Hepatocyte (in vitro differentiated cells): ENCODE data around the gene PAN2. TPM values are rescaled to one million over a fixed set of nuclear protein-coding genes. Genes with fewer than 3 reads are reported as not detected.

Source experiments
- DNase-seq: peaks from one replicate; pipeline ENCODE4 v3.0.0-alpha.2; 2016; ENCODE audit warnings: low spot score
- H2AFZ ChIP-seq: fragments of 200-600 bp; sonication (generic); 2 replicates; pipeline ENCODE4 v1.6.0; 2016; ENCODE audit warnings: antibody characterized with exemption, mild to moderate bottlenecking
- H3K27ac ChIP-seq: fragments of 200-600 bp; sonication (generic); 2 replicates; pipeline ENCODE4 v1.5.1; 2016; ENCODE audit warnings: mild to moderate bottlenecking
- H3K27me3 ChIP-seq: fragments of 200-600 bp; sonication (generic); 2 replicates; pipeline ENCODE4 v1.6.1; 2016
- H3K36me3 ChIP-seq: fragments of 200-600 bp; sonication (generic); replicated peaks from 2 replicates; pipeline ENCODE4 v1.5.1; 2016; ENCODE audit warnings: low read depth; ENCODE audit not compliant: insufficient read depth
- H3K4me1 ChIP-seq: fragments of 200-600 bp; sonication (generic); 2 replicates; pipeline ENCODE4 v1.5.1; 2016; ENCODE audit warnings: mild to moderate bottlenecking, moderate library complexity; ENCODE audit not compliant: insufficient read depth
- H3K4me2 ChIP-seq: fragments of 200-600 bp; sonication (generic); 2 replicates; pipeline ENCODE4 v1.6.0; 2016
- H3K4me3 ChIP-seq: fragments of 200-600 bp; sonication (generic); 2 replicates; pipeline ENCODE4 v1.5.1; 2016; ENCODE audit warnings: mild to moderate bottlenecking
- H3K79me2 ChIP-seq: fragments of 200-600 bp; sonication (generic); 2 replicates; pipeline ENCODE4 v1.6.0; 2017; ENCODE audit warnings: mild to moderate bottlenecking
- H3K9me2 ChIP-seq: fragments of 200-600 bp; sonication (generic); replicated peaks from 2 replicates; pipeline ENCODE4 v1.6.0; 2017; ENCODE audit warnings: mild to moderate bottlenecking; ENCODE audit not compliant: insufficient read depth
- H3K9me3 ChIP-seq: fragments of 200-600 bp; sonication (generic); 2 replicates; pipeline ENCODE4 v1.5.1; 2016; ENCODE audit warnings: low read depth, mild to moderate bottlenecking
- H4K20me1 ChIP-seq: fragments of 200-600 bp; sonication (generic); 2 replicates; pipeline ENCODE4 v1.6.0; 2016; ENCODE audit warnings: mild to moderate bottlenecking; ENCODE audit not compliant: insufficient read depth, poor library complexity, severe bottlenecking
- CTCF ChIP-seq: fragments of 200-600 bp; sonication (generic); IDR thresholded peaks from 2 replicates; pipeline ENCODE4 v1.5.1; 2016; ENCODE audit warnings: antibody characterized with exemption, mild to moderate bottlenecking; ENCODE audit not compliant: poor library complexity
- EZH2 ChIP-seq: fragments of 200-600 bp; sonication (generic); IDR thresholded peaks from 2 replicates; pipeline ENCODE4 v1.6.1; 2016; ENCODE audit warnings: antibody characterized with exemption, mild to moderate bottlenecking, borderline replicate concordance
- EZH2phosphoT487 ChIP-seq: fragments of 200-600 bp; sonication (generic); IDR thresholded peaks from one replicate; pipeline ENCODE4 v1.6.1; 2018; ENCODE audit warnings: antibody characterized with exemption, mild to moderate bottlenecking, low read depth, moderate library complexity; ENCODE audit not compliant: unreplicated experiment, severe bottlenecking
- WGBS: methylation state at CpG from one replicate; pipeline ENCODE4 v1.1.6; 2016; ENCODE audit warnings: low lambda C conversion rate; ENCODE audit errors: missing lambda C conversion rate; 5-methylcytosine and 5-hydroxymethylcytosine counted together
- polyA plus RNA-seq: library from polyadenylated mRNA; unstranded; fragments of >200 nt; fragmentation: Nextera tagmentation; extraction: Ambion mirVana; gene quantifications from 2 replicates; pipeline ENCODE4 v1.2.1, GENCODE V29; 2016
- total RNA-seq: library from RNA; depleted of rRNA; stranded (reverse); fragments of >200 nt; gene quantifications from 2 replicates; pipeline ENCODE4 v1.2.3, GENCODE V29; 2014

The PAN2 gene
- total and polyA plus RNA-seq, 2 experiments from 2014 or later, result 23.6 to 29.4 TPM

GRCh38 chr12:56298828-56299227 is 35.0 kb downstream of the PAN2 start:
- Histone ChIP-seq H3K79me2 (peaks cover 59% of the 10 kb centered on the region), H3K9me2 (no peaks in the 10 kb centered on the region), H3K4me2 (peak overlapping the region; percentile 90), H3K4me1 (peaks cover 17% of the 10 kb centered on the region), H3K4me3 (peak overlapping the region; percentile 63), H3K27me3 (no peaks in the 10 kb centered on the region), H2AFZ (no peak overlapping the region), H3K27ac (peak overlapping the region; percentile 94), H4K20me1 (peaks cover 15% of the 10 kb centered on the region), H3K36me3 (no peaks in the 10 kb centered on the region), H3K9me3 (no peaks in the 10 kb centered on the region)
- 86% methylated on average over 5 of the region's 5 CpGs for WGBS
- TF ChIP-seq CTCF, result no peak
- TF ChIP-seq EZH2phosphoT487, result no peak
- TF ChIP-seq EZH2, result no peak
- DNase-seq, result no peak

GRCh38 chr12:56297400-56297799 is 36.4 kb downstream of the PAN2 start:
- Histone ChIP-seq H3K9me2 (no peaks in the 10 kb centered on the region), H3K4me3 (no peak overlapping the region), H3K79me2 (peaks cover 73% of the 10 kb centered on the region), H3K27me3 (no peaks in the 10 kb centered on the region), H4K20me1 (peaks cover 20% of the 10 kb centered on the region), H3K9me3 (no peaks in the 10 kb centered on the region), H3K36me3 (no peaks in the 10 kb centered on the region), H3K4me1 (peaks cover 17% of the 10 kb centered on the region), H2AFZ (no peak overlapping the region), H3K27ac (no peak overlapping the region), H3K4me2 (no peak overlapping the region)
- no peak for TF ChIP-seq EZH2phosphoT487
- TF ChIP-seq EZH2, result no peak
- no peak for TF ChIP-seq CTCF
- WGBS, result 97% methylated on average over 8 of the region's 8 CpGs
- DNase-seq, result no peak

- H3K9me2 ChIP-seq, result no peaks in the 10 kb centered on the region
- peaks cover 84% of the 10 kb centered on the region for H3K79me2 ChIP-seq
- no peak overlapping the region for H3K4me3 ChIP-seq
- DNase-seq, result no peak
- H3K4me1 ChIP-seq, result peaks cover 17% of the 10 kb centered on the region
- H3K4me2 ChIP-seq, result no peak overlapping the region
- H3K27ac ChIP-seq, result no peak overlapping the region
- no peak overlapping the region for H2AFZ ChIP-seq
- TF ChIP-seq CTCF (no peak), EZH2 (no peak), EZH2phosphoT487 (no peak)
- H4K20me1 ChIP-seq, result peaks cover 20% of the 10 kb centered on the region
- H3K27me3 ChIP-seq, result no peaks in the 10 kb centered on the region
- WGBS, result 87% methylated on average over 5 of the region's 5 CpGs
- H3K9me3 ChIP-seq, result no peaks in the 10 kb centered on the region
- no peaks in the 10 kb centered on the region for H3K36me3 ChIP-seq
Observed at GRCh38 chr12:56296295-56296694, 37.5 kb downstream of the PAN2 start.

- peaks cover 98% of the 10 kb centered on the region for H3K79me2 ChIP-seq
- H3K27me3 ChIP-seq, result no peaks in the 10 kb centered on the region
- H3K9me2 ChIP-seq, result no peaks in the 10 kb centered on the region
- H3K36me3 ChIP-seq, result no peaks in the 10 kb centered on the region
- H3K27ac ChIP-seq, result no peak overlapping the region
- H3K4me3 ChIP-seq, result no peak overlapping the region
- no peak overlapping the region for H3K4me2 ChIP-seq
- no peak overlapping the region for H2AFZ ChIP-seq
- H3K9me3 ChIP-seq, result no peaks in the 10 kb centered on the region
- H3K4me1 ChIP-seq, result peaks cover 8% of the 10 kb centered on the region
- 88% methylated on average over 5 of the region's 5 CpGs for WGBS
- no peak for TF ChIP-seq EZH2
- TF ChIP-seq EZH2phosphoT487, result no peak
- TF ChIP-seq CTCF, result no peak
- no peak for DNase-seq
- H4K20me1 ChIP-seq, result peaks cover 20% of the 10 kb centered on the region
Observed at GRCh38 chr12:56293795-56294194, 40.0 kb downstream of the PAN2 start.
